IMR-90 (cell line): ENCODE results near the gene ITGA1.

Experiments
- CEBPB ChIP-seq: IDR thresholded peaks from 2 replicates; pipeline ENCODE4 v1.6.1; 2012; ENCODE audit warnings: low read depth, low read length, improper control_type of control experiment
- ELK1 ChIP-seq: fragments of 150-350 bp; IDR thresholded peaks from 2 replicates; pipeline ENCODE4 v1.6.1; 2016; ENCODE audit warnings: low read depth, mild to moderate bottlenecking, low read length, moderate library complexity, borderline replicate concordance
- MXI1 ChIP-seq: IDR thresholded peaks from 2 replicates; pipeline ENCODE4 v1.6.1; 2012; ENCODE audit warnings: low read depth, mild to moderate bottlenecking, low read length, moderate library complexity, borderline replicate concordance
- POLR2A ChIP-seq: IDR thresholded peaks from 2 replicates; pipeline ENCODE4 v1.6.1; 2012; ENCODE audit warnings: mild to moderate bottlenecking, low read depth, low read length
- RAD21 ChIP-seq: IDR thresholded peaks from 2 replicates; pipeline ENCODE4 v1.6.1; 2012; ENCODE audit warnings: low read length, improper control_type of control experiment
- SMC3 ChIP-seq: fragments of 150-350 bp; IDR thresholded peaks from 2 replicates; pipeline ENCODE4 v1.6.1; 2016; ENCODE audit warnings: low read depth, mild to moderate bottlenecking, antibody characterized with exemption, low read length, moderate library complexity
- TF ChIP-seq, protein P1 (sequence below): conservative IDR thresholded peaks from 2 replicates; pipeline ENCODE4 v1.5.1; 2012; ENCODE audit warnings: mild to moderate bottlenecking, low read depth, low read length, improper control_type of control experiment

DNA sequence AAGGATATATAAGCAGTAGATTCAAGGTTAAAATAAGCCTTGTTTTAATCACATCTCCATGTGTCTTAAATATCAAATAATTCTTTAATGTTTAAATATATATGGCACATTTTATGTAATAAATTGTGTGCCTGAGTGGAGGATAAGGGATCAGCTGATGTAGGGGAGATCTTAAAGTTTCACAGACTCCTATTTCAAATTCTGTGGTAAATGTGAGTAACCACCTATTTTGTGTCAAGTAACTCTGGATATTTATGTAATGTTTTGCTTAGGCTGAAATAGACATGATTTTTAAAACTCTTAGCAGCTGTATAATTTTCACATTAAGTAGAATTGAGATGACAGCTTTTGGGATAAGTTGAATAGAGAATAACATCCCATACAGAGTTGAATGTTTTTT lies 160.1 kb downstream of the ITGA1 start:
- TF ChIP-seq MXI1 (no peak), POLR2A (no peak), SMC3 (no peak), CEBPB (no peak), RAD21 (no peak), ELK1 (no peak)
- TF ChIP-seq, protein P1, sequence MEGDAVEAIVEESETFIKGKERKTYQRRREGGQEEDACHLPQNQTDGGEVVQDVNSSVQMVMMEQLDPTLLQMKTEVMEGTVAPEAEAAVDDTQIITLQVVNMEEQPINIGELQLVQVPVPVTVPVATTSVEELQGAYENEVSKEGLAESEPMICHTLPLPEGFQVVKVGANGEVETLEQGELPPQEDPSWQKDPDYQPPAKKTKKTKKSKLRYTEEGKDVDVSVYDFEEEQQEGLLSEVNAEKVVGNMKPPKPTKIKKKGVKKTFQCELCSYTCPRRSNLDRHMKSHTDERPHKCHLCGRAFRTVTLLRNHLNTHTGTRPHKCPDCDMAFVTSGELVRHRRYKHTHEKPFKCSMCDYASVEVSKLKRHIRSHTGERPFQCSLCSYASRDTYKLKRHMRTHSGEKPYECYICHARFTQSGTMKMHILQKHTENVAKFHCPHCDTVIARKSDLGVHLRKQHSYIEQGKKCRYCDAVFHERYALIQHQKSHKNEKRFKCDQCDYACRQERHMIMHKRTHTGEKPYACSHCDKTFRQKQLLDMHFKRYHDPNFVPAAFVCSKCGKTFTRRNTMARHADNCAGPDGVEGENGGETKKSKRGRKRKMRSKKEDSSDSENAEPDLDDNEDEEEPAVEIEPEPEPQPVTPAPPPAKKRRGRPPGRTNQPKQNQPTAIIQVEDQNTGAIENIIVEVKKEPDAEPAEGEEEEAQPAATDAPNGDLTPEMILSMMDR, result no peak
